Brain microvascular endothelial cell (primary cell): ENCODE data around the gene TATDN3.

Experiments used
- DNase-seq: peaks from one replicate; pipeline ENCODE4 v3.0.0-alpha.2; 2020
- H3K27ac ChIP-seq: fragments of 250-450 bp; sonication (Bioruptor Pico); 2 replicates; pipeline ENCODE4 v1.5.1; 2020; ENCODE audit warnings: mild to moderate bottlenecking, moderate library complexity
- H3K27me3 ChIP-seq: fragments of 250-450 bp; sonication (Bioruptor Pico); replicated peaks from 2 replicates; pipeline ENCODE4 v1.5.1; 2020; ENCODE audit warnings: mild to moderate bottlenecking
- H3K36me3 ChIP-seq: fragments of 250-450 bp; sonication (Bioruptor Pico); replicated peaks from 2 replicates; pipeline ENCODE4 v1.5.1; 2020; ENCODE audit warnings: mild to moderate bottlenecking
- H3K4me3 ChIP-seq: 2 replicates; pipeline ENCODE4 v1.5.1; 2011; ENCODE audit warnings: low read depth, mild to moderate bottlenecking, control low read depth, low read length, moderate library complexity
- in situ Hi-C: cut with HindIII; loops from 2 replicates; pipeline ENCODE4 v1.10.0; 2017; ENCODE audit warnings: low sequenced_read_pairs, low pct_ligation_motif_present
- TF ChIP-seq, protein P1 (sequence below): IDR thresholded peaks from 2 replicates; pipeline ENCODE4 v1.5.1; 2011; ENCODE audit warnings: low read depth, mild to moderate bottlenecking, moderate library complexity, low read length, control low read depth, inconsistent platforms; ENCODE audit errors: missing control alignments

The TATDN3 gene

GRCh38 chr1:212792396-212792908 is 758 bp downstream of the TATDN3 start:
- in situ Hi-C loops, result no loop called here

GRCh38 chr1:212794561-212795014 is 2.9 kb downstream of the TATDN3 start:
- Histone ChIP-seq H3K4me3 (no peak overlapping the region), H3K27me3 (no peaks in the 10 kb centered on the region), H3K27ac (no peak overlapping the region), H3K36me3 (peaks cover 3% of the 10 kb centered on the region)
- in situ Hi-C loops, result no loop called here
- TF ChIP-seq, protein P1, sequence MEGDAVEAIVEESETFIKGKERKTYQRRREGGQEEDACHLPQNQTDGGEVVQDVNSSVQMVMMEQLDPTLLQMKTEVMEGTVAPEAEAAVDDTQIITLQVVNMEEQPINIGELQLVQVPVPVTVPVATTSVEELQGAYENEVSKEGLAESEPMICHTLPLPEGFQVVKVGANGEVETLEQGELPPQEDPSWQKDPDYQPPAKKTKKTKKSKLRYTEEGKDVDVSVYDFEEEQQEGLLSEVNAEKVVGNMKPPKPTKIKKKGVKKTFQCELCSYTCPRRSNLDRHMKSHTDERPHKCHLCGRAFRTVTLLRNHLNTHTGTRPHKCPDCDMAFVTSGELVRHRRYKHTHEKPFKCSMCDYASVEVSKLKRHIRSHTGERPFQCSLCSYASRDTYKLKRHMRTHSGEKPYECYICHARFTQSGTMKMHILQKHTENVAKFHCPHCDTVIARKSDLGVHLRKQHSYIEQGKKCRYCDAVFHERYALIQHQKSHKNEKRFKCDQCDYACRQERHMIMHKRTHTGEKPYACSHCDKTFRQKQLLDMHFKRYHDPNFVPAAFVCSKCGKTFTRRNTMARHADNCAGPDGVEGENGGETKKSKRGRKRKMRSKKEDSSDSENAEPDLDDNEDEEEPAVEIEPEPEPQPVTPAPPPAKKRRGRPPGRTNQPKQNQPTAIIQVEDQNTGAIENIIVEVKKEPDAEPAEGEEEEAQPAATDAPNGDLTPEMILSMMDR, result no peak
- DNase-seq, result no peak

More at GRCh38 chr1:212792396-212792908, 758 bp downstream of the TATDN3 start:
- TF ChIP-seq, protein P1, result no peak
- Histone ChIP-seq H3K36me3 (peaks cover 3% of the 10 kb centered on the region), H3K4me3 (peak overlapping the region; percentile 95), H3K27me3 (no peaks in the 10 kb centered on the region), H3K27ac (peak overlapping the region; percentile 80)
- DNase-seq, result no peak

DNA sequence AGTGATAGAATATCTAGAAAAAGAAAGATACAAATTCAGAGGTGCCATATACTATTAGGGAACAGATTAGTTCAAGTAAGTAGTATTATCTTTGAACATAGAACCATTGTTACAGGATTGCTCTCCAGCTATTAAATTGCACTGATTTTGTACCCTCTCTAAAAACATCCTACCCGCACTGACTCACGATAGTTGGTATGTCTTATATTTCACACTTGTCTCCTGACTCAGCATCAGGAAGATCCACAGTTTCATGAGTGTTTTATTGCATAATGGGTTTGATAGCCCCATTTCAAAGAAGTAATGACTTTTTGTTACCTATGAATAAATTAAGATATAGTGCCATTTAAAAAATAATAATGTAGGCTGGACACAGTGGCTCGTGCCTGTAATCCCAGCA is 6.0 kb downstream of the TATDN3 start:
- DNase-seq, result peak; percentile 23
- H3K36me3 ChIP-seq, result peaks cover 3% of the 10 kb centered on the region
- no peak overlapping the region for H3K4me3 ChIP-seq
- TF ChIP-seq, protein P1, result no peak
- H3K27me3 ChIP-seq, result no peaks in the 10 kb centered on the region
- H3K27ac ChIP-seq, result no peak overlapping the region
- in situ Hi-C loops, result no loop called here

GRCh38 chr1:212805767-212806166 is 14.1 kb downstream of the TATDN3 start:
- TF ChIP-seq, protein P1, result no peak
- H3K27me3 ChIP-seq, result no peaks in the 10 kb centered on the region
- DNase-seq, result no peak
- H3K27ac ChIP-seq, result no peak overlapping the region
- peaks cover 2% of the 10 kb centered on the region for H3K36me3 ChIP-seq
- H3K4me3 ChIP-seq, result no peak overlapping the region
- in situ Hi-C loops, result no loop called here

GRCh38 chr1:212814537-212815334 is 23.0 kb downstream of the TATDN3 start:
- DNase-seq, result no peak
- in situ Hi-C loops, result no loop called here
- TF ChIP-seq, protein P1, result peak; percentile 27
- Histone ChIP-seq H3K4me3 (no peak overlapping the region), H3K27me3 (no peaks in the 10 kb centered on the region), H3K27ac (no peak overlapping the region), H3K36me3 (no peaks in the 10 kb centered on the region)
